ENCODE results near the gene LARP6.
A peak's percentile ranks its signal among the peaks of the same experiment; 100 is the strongest.
"Not testable (repeated sequence)": the region's sequence is repeated elsewhere in the genome, so short reads cannot be mapped to it uniquely, and the experiment has no call there.

LARP6 gene

DNA sequence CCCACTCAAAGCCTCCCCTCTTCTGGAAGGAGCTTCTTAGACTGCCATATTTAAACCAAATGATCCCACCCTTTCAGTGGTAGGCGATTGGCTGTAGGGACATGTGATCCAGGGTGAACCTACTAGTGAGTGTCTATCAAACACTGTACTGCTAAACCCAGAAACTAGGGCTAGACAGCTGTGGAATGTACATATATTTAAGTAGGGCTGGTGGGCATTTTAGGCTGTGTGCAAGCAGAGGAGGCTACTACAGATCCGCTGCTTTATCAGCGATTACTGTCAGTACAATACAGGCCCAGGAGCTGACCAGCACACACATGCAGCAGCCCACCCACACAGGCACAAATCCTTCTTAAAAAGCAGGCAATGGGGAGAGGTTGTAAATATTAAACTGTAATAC lies 15.4 kb upstream of the LARP6 start:
- DNase-seq (ENCODE audit: low read depth) = no peak
- no peak overlapping the region for H3K4me3 ChIP-seq (ENCODE audit: low read length)
- TF ChIP-seq, protein P1, sequence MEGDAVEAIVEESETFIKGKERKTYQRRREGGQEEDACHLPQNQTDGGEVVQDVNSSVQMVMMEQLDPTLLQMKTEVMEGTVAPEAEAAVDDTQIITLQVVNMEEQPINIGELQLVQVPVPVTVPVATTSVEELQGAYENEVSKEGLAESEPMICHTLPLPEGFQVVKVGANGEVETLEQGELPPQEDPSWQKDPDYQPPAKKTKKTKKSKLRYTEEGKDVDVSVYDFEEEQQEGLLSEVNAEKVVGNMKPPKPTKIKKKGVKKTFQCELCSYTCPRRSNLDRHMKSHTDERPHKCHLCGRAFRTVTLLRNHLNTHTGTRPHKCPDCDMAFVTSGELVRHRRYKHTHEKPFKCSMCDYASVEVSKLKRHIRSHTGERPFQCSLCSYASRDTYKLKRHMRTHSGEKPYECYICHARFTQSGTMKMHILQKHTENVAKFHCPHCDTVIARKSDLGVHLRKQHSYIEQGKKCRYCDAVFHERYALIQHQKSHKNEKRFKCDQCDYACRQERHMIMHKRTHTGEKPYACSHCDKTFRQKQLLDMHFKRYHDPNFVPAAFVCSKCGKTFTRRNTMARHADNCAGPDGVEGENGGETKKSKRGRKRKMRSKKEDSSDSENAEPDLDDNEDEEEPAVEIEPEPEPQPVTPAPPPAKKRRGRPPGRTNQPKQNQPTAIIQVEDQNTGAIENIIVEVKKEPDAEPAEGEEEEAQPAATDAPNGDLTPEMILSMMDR (conservative IDR thresholded peaks at IDR 0.05; ENCODE audit: low read depth, low read length) = no peak

DNA sequence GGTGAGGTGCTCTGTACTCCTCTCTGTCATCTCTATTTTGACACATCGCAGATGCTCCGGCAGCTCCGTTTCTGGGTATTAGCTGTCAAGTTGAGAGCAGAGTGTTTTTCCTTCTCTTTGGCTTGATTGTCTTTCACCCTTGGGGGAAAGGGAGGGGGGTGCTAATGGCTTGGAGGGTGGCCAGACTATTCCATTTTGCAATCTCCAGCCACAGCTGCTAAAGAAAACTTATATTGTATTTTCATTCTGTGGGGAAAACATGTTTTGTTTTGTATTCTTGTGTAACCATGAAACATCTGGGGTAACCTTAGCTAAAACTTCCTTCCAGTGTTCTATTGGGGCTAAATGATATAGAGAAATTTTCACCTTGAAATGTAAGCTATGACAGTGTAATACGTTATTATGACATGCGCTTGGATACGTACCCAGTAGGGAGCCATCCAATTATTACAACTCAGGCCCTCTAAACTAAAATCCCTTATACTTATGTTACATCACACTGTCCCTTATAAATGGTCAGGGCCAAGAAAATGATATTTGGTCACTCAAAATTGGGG lies 14.0 kb upstream of the LARP6 start:
- DNase-seq (ENCODE audit: low read depth) = no peak
- no peak overlapping the region for H3K4me3 ChIP-seq (ENCODE audit: low read length)
- TF ChIP-seq, protein P1 (conservative IDR thresholded peaks at IDR 0.05; ENCODE audit: low read depth, low read length) = no peak

DNA sequence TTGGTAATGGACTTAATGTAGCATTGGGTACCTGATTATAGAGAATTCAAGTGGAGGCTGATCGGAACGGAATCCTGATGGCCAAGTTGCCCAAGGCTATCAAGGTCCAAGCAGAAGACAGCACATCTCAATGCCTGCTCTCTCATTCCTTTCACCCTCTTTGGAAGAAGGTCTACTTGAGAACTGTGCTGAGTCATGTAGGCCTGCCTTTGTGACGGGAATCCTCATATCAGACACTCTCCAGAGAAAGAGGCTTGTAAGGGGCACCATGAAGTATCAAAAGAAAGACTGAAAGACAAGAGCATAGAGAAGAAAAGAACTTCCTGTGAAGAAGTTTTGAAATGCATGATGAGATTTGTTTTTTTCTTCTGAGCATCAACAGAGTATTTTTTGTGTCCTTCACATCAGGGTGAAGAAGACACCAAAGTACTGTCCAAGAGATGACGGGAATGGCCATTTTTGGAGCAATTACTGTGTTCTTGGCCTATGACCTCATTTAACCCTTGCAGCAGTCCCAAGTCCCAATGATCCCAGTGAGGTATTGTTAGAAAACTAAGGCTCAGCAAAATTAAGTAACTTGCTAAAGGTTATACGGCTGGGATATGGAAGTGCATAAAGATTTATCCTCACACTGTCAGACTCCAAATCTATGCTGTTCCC lies 13.2 kb upstream of the LARP6 start:
- H3K4me3 ChIP-seq (ENCODE audit: low read length) = no peak overlapping the region
- DNase-seq (ENCODE audit: low read depth) = no peak
- TF ChIP-seq, protein P1 (conservative IDR thresholded peaks at IDR 0.05; ENCODE audit: low read depth, low read length) = no peak

DNA sequence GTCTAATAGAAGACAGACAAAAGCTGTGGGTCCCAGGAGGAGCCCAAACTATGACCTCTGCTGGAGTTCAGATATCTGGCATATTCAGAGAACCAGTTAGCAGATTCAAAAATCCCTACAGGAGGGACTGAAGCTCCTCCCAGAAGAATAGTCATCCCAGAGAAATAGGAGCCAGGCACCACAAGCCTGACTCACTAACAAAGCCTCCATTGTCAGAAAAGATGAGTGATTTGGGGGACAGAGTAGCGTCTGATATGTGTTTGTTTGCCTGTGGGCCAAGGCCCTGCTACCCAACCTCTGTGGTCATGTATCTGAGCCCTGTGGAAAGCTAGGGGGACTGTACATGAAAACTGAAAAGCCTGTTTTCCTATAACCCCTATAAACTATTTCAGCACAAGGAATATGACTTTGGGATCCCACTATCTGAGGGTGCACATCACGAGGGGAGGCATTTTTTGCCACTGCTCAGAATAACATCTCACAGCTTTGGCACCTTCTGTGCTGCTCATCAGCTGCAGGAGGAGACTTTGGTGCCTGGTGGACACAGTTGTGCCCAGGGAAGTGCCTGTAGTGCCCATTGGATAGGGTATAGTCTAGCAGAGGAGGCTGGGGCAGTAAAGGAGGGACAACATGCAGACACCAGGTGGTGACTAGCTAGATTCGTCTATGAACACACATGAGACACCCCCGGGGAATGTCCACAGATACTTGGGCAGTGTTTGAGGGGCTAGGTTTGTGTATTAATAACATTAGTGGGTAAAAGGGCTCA lies 9.7 kb upstream of the LARP6 start:
- DNase-seq (ENCODE audit: low read depth) = peak; percentile 84
- no peak overlapping the region for H3K4me3 ChIP-seq (ENCODE audit: low read length)
- TF ChIP-seq, protein P1 (conservative IDR thresholded peaks at IDR 0.05; ENCODE audit: low read depth, low read length) = no peak

DNA sequence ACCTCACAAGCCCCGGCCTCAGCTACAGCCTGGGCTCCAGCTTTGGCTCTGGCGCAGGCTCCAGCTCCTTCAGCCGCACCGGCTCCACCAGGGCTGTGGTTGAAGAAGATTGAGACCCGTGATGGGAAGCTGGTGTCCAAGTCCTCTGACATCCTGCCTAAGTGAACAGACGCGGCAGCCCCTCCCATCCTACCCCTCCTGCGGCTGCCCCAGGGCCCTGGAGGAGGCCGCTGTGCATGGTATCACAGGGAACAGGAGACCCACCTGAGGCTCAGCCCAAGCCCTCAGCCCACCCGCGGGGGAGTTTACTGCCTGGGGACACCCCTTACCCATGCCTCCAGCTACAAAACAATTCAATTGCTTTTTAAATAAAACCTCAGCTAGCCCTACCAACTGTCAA lies 6.0 kb upstream of the LARP6 start:
- no peak for DNase-seq (ENCODE audit: low read depth)
- TF ChIP-seq, protein P1 (conservative IDR thresholded peaks at IDR 0.05; ENCODE audit: low read depth, low read length) = no peak
- H3K4me3 ChIP-seq (ENCODE audit: low read length) = no peak overlapping the region

DNA sequence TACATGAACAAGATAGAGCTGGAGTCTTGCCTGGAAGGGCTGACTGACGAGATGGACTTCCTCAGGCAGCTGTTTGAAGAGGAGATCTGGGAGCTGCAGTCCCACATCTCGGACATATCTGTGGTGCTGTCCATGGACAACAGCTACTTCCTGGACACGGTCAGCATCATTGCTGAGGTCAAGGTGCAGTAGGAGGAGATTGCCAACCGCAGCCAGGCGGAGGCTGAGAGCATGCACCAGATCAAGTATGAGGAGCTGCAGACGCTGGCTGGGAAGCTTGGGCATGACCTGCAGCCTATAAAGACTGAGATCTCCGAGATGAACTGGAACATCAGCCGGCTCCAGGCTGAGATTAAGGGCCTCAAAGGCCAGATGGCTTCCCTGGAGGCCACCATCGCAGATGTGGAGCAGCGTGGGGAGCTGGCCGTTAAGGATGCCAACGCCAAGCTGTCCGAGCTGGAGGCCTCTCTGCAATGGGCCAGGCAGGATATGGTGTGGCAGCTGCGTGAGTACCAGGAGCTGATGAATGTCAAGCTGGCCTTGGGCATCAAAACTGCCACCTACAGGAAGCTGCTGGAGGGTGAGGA lies 5.5 kb upstream of the LARP6 start:
- H3K4me3 ChIP-seq (ENCODE audit: low read length) = no peak overlapping the region
- TF ChIP-seq, protein P1 (conservative IDR thresholded peaks at IDR 0.05; ENCODE audit: low read depth, low read length) = no peak
- no peak for DNase-seq (ENCODE audit: low read depth)

DNA sequence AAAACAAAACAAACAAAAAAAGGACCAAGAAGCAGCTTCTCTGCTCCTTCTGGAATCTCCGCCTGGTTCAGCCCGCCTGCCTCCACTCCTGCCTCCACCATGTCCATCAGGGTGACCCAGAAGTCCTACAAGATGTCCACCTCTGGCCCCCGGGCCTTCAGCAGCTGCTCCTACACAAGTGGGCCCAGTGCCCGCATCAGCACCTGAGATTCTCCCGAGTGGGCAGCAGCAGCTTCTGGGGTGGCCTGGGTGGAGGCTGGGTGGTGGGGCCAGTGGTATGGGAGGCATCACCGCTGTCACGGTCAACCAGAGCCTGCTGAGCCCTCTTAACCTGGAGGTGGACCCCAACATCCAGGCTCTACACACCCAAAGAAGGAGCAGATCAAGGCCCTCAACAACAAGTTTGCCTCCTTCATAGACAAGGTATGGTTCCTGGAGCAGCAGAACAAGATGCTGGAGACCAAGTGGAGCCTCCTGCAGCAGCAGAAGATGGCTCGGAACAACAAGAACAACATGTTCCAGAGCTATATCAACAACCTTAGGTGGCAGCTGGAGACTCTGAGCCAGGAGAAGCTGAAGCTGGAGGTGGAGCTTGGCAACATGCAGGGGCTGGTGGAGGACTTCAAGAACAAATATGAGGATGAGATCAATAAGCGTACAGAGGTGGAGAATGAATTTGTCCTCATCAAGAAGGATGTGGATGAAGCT lies 4.8 kb upstream of the LARP6 start:
- H3K4me3 ChIP-seq (ENCODE audit: low read length); DNase-seq (ENCODE audit: low read depth): not testable (repeated sequence)
